HepG2 (cell line): ENCODE data around the gene KAT14. TPM values are rescaled to one million over a fixed set of nuclear protein-coding genes. Genes with fewer than 3 reads are reported as not detected.

Experiments used
- FOXO1 ChIP-seq: sonication (generic); formaldehyde crosslinking; IDR thresholded peaks from 2 replicates; pipeline ENCODE4 v1.4.0; 2020; ENCODE audit warnings: missing genetic modification reagents
- GFI1 ChIP-seq: sonication (generic); formaldehyde crosslinking; IDR thresholded peaks from 2 replicates; pipeline ENCODE4 v1.5.0; 2020; ENCODE audit warnings: missing genetic modification reagents, mild to moderate bottlenecking, borderline replicate concordance
- HMGA1 ChIP-seq: sonication (generic); formaldehyde crosslinking; conservative IDR thresholded peaks from 2 replicates; pipeline ENCODE4 v1.4.0; 2020; ENCODE audit warnings: missing genetic modification reagents
- MEF2D ChIP-seq: sonication (generic); formaldehyde crosslinking; IDR thresholded peaks from 2 replicates; pipeline ENCODE4 v1.5.1; 2020; ENCODE audit warnings: mild to moderate bottlenecking, missing genetic modification reagents
- ZBTB21 ChIP-seq: sonication (generic); formaldehyde crosslinking; IDR thresholded peaks from 2 replicates; pipeline ENCODE4 v1.4.0; 2020; ENCODE audit warnings: missing genetic modification reagents
- ZNF350 ChIP-seq: sonication (generic); formaldehyde crosslinking; IDR thresholded peaks from 2 replicates; pipeline ENCODE4 v1.4.0; 2020; ENCODE audit warnings: mild to moderate bottlenecking, low read depth, missing genetic modification reagents, borderline replicate concordance
- ZNF546 ChIP-seq: sonication (generic); formaldehyde crosslinking; conservative IDR thresholded peaks from 2 replicates; pipeline ENCODE4 v1.8.1; 2023; ENCODE audit warnings: mild to moderate bottlenecking, missing genetic modification reagents
- polyA plus RNA-seq, 8 experiments: library from polyadenylated mRNA; depleted of rRNA in 3 of 8; stranded (reverse) in 7 of 8; unstranded in 1 of 8; fragments of >200 nt; fragmentation: Illumina TruSeq in 4 of 8; extraction: Trizol in 4 of 8; gene quantifications; 2 replicates each; pipeline versions ENCODE4 v1.2.1 to v1.2.3, GENCODE V29; 2011 to 2016; ENCODE audit warnings: low read depth in 4 of 8, missing spikeins in 1 of 8, mixed read lengths in 1 of 8; ENCODE audit not compliant: insufficient read depth in 1 of 8
- total RNA-seq, 5 experiments: library from RNA; depleted of rRNA; stranded (reverse); fragments of >200 nt; fragmentation: Illumina TruSeq; extraction: Trizol; gene quantifications; 2 replicates each; pipeline ENCODE4 v1.2.3, GENCODE V29; 2016; ENCODE audit warnings: low read depth in 1 of 5
- TF ChIP-seq, protein P1 (sequence below), 2 experiments: fragments of 450-650 bp in 1 of 2; sonication (generic) in 1 of 2; formaldehyde crosslinking in 1 of 2; IDR thresholded peaks; 2 replicates each; pipeline versions ENCODE4 v1.6.1 to v1.8.0; 2016 to 2022; ENCODE audit warnings: antibody characterized with exemption in 1 of 2, mild to moderate bottlenecking in 1 of 2, missing genetic modification reagents in 1 of 2
- TF ChIP-seq, protein P2 (sequence below): sonication (generic); formaldehyde crosslinking; IDR thresholded peaks from 2 replicates; pipeline ENCODE4 v1.5.0; 2020; ENCODE audit warnings: mild to moderate bottlenecking, missing genetic modification reagents
- TF ChIP-seq, protein P3 (sequence below): IDR thresholded peaks from 2 replicates; pipeline ENCODE4 v1.6.1; 2018; ENCODE audit warnings: missing genetic modification reagents
- TF ChIP-seq, protein P4 (sequence below): sonication (generic); formaldehyde crosslinking; IDR thresholded peaks from 2 replicates; pipeline ENCODE4 v1.5.1; 2020; ENCODE audit warnings: mild to moderate bottlenecking, missing genetic modification reagents

The KAT14 gene
- total and polyA plus RNA-seq, 2 of the 13 experiments (the other 11 are each of a cell fraction or from before 2014, with no cell fraction given) = 5.1 to 15.1 TPM

DNA sequence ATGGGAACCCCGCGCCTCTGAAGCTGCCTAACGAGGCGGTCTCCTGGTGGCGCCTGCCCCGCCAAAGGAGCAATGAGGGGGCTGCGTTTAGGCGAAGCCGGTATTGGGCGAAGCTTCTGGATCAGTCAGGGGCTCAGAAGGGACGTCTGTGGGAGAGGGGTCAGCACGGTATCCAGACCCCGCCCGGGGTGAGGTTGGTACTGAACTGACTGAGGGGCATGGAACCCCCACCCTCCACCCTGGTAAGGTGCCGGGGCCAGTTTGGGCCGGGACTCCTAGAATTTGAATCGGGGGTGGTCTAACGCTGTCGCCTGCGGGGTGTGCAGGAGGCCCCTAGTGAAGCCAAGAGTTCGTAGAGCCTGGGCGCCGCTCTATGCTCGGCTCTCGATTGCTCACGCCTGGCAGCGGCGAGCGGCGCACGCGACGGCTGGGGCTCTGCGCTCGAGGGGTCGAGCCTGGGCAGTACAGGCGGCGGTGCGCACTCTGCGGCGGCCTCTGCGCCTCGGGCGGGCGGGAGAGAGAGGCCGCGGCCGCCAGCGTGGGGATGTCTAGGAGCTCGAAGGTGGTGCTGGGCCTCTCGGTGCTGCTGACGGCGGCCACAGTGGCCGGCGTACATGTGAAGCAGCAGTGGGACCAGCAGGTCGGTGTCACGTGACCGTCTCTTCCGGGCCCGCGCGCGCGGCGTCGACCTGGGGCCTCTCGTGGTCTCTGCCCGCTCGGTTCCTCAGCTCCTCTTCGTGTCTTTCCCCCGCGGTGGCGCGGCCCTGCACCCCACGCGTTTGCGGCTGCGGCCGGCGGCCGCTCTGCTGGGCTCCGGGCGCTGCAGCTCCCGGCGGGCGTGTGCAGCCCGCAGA lies at the start of gene KAT14, which contains the start of gene PET117 (continued):
- TF ChIP-seq, protein P1, sequence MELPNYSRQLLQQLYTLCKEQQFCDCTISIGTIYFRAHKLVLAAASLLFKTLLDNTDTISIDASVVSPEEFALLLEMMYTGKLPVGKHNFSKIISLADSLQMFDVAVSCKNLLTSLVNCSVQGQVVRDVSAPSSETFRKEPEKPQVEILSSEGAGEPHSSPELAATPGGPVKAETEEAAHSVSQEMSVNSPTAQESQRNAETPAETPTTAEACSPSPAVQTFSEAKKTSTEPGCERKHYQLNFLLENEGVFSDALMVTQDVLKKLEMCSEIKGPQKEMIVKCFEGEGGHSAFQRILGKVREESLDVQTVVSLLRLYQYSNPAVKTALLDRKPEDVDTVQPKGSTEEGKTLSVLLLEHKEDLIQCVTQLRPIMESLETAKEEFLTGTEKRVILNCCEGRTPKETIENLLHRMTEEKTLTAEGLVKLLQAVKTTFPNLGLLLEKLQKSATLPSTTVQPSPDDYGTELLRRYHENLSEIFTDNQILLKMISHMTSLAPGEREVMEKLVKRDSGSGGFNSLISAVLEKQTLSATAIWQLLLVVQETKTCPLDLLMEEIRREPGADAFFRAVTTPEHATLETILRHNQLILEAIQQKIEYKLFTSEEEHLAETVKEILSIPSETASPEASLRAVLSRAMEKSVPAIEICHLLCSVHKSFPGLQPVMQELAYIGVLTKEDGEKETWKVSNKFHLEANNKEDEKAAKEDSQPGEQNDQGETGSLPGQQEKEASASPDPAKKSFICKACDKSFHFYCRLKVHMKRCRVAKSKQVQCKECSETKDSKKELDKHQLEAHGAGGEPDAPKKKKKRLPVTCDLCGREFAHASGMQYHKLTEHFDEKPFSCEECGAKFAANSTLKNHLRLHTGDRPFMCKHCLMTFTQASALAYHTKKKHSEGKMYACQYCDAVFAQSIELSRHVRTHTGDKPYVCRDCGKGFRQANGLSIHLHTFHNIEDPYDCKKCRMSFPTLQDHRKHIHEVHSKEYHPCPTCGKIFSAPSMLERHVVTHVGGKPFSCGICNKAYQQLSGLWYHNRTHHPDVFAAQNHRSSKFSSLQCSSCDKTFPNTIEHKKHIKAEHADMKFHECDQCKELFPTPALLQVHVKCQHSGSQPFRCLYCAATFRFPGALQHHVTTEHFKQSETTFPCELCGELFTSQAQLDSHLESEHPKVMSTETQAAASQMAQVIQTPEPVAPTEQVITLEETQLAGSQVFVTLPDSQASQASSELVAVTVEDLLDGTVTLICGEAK (IDR thresholded peaks at IDR 0.05) = no peak
- TF ChIP-seq, protein P1 (CRISPR knock-in tag; IDR thresholded peaks at IDR 0.05) = peak; percentile 96
- TF ChIP-seq, protein P2, sequence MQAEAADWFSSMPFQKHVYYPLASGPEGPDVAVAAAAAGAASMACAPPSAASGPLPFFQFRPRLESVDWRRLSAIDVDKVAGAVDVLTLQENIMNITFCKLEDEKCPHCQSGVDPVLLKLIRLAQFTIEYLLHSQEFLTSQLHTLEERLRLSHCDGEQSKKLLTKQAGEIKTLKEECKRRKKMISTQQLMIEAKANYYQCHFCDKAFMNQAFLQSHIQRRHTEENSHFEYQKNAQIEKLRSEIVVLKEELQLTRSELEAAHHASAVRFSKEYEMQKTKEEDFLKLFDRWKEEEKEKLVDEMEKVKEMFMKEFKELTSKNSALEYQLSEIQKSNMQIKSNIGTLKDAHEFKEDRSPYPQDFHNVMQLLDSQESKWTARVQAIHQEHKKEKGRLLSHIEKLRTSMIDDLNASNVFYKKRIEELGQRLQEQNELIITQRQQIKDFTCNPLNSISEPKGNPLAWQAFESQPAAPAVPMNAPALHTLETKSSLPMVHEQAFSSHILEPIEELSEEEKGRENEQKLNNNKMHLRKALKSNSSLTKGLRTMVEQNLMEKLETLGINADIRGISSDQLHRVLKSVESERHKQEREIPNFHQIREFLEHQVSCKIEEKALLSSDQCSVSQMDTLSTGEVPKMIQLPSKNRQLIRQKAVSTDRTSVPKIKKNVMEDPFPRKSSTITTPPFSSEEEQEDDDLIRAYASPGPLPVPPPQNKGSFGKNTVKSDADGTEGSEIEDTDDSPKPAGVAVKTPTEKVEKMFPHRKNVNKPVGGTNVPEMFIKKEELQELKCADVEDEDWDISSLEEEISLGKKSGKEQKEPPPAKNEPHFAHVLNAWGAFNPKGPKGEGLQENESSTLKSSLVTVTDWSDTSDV (CRISPR knock-in tag) = peak; percentile 91
- TF ChIP-seq FOXO1 (CRISPR knock-in tag) = peak; percentile 84
- peak; percentile 89; the same call in 1 of the 2 replicates for TF ChIP-seq GFI1 (CRISPR knock-in tag)
- TF ChIP-seq, protein P3, sequence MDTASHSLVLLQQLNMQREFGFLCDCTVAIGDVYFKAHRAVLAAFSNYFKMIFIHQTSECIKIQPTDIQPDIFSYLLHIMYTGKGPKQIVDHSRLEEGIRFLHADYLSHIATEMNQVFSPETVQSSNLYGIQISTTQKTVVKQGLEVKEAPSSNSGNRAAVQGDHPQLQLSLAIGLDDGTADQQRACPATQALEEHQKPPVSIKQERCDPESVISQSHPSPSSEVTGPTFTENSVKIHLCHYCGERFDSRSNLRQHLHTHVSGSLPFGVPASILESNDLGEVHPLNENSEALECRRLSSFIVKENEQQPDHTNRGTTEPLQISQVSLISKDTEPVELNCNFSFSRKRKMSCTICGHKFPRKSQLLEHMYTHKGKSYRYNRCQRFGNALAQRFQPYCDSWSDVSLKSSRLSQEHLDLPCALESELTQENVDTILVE (CRISPR knock-in tag) = peak; percentile 87; the same call in 1 of the 2 replicates
- TF ChIP-seq, protein P4, sequence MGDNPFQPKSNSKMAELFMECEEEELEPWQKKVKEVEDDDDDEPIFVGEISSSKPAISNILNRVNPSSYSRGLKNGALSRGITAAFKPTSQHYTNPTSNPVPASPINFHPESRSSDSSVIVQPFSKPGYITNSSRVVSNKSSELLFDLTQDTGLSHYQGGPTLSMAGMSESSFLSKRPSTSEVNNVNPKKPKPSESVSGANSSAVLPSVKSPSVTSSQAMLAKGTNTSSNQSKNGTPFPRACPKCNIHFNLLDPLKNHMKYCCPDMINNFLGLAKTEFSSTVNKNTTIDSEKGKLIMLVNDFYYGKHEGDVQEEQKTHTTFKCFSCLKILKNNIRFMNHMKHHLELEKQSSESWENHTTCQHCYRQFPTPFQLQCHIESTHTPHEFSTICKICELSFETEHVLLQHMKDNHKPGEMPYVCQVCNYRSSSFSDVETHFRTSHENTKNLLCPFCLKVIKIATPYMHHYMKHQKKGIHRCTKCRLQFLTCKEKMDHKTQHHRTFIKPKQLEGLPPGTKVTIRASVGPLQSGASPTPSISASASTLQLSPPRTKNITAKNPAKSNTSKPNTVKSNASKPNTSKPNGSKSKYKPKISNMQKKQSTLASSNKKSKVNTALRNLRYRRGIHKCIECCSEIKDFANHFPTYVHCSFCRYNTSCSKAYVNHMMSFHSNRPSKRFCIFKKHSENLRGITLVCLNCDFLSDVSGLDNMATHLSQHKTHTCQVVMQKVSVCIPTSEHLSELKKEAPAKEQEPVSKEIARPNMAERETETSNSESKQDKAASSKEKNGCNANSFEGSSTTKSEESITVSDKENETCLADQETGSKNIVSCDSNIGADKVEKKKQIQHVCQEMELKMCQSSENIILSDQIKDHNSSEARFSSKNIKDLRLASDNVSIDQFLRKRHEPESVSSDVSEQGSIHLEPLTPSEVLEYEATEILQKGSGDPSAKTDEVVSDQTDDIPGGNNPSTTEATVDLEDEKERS (CRISPR knock-in tag) = peak; percentile 89
- no peak for TF ChIP-seq HMGA1
- TF ChIP-seq MEF2D (CRISPR knock-in tag) = peak; percentile 64; the same call in 1 of the 2 replicates
- TF ChIP-seq ZNF546 (CRISPR knock-in tag) = peak; percentile 97
- TF ChIP-seq ZNF350 = peak; percentile 88
- 0 out of 2 replicates have a peak, but pooled peaks have one; percentile 15 for TF ChIP-seq ZBTB21 (CRISPR knock-in tag)
